H9 (cell line): Measurements from ENCODE around the gene GPC1. TPM values are rescaled to one million over a fixed set of nuclear protein-coding genes. Genes with fewer than 3 reads are reported as not detected.

Experiments
- DNase-seq: peaks from one replicate; pipeline ENCODE4 v3.0.0-alpha.2; 2017
- H2AFZ ChIP-seq: one replicate; pipeline ENCODE4 v1.6.1; 2013; ENCODE audit warnings: mild to moderate bottlenecking, low read length, control low read depth, moderate library complexity
- H2AK5ac ChIP-seq: 2 replicates; pipeline ENCODE4 v1.6.1; 2013; ENCODE audit warnings: low read length, control low read depth, mixed read lengths; ENCODE audit not compliant: insufficient read length
- H2BK120ac ChIP-seq: one replicate; pipeline ENCODE4 v1.6.1; 2013; ENCODE audit warnings: low read depth, mild to moderate bottlenecking, low read length, control low read depth, inconsistent platforms; ENCODE audit not compliant: poor library complexity, severe bottlenecking
- H2BK12ac ChIP-seq: 2 replicates; pipeline ENCODE4 v1.6.1; 2013; ENCODE audit warnings: low read length, control low read depth, mixed read lengths, low read depth; ENCODE audit not compliant: insufficient read length
- H2BK15ac ChIP-seq: 2 replicates; pipeline ENCODE4 v1.6.1; 2013; ENCODE audit warnings: low read depth, low read length, control low read depth
- H2BK20ac ChIP-seq: one replicate; pipeline ENCODE4 v1.6.1; 2013; ENCODE audit warnings: low read depth, mild to moderate bottlenecking, low read length, control low read depth, inconsistent platforms; ENCODE audit not compliant: poor library complexity, severe bottlenecking
- H2BK5ac ChIP-seq: 2 replicates; pipeline ENCODE4 v1.6.1; 2013; ENCODE audit warnings: low read length, control low read depth, mixed read lengths; ENCODE audit not compliant: insufficient read length
- H3K14ac ChIP-seq: 2 replicates; pipeline ENCODE4 v1.6.1; 2013; ENCODE audit warnings: low read length, control low read depth; ENCODE audit not compliant: insufficient read depth
- H3K18ac ChIP-seq: 2 replicates; pipeline ENCODE4 v1.6.1; 2013; ENCODE audit warnings: low read depth, mild to moderate bottlenecking, mixed read lengths, low read length, control low read depth; ENCODE audit not compliant: insufficient read length
- H3K23ac ChIP-seq: 2 replicates; pipeline ENCODE4 v1.6.1; 2013; ENCODE audit warnings: low read length, control low read depth, mixed read lengths, low read depth; ENCODE audit not compliant: insufficient read length
- H3K23me2 ChIP-seq: 2 replicates; pipeline ENCODE4 v1.6.1; 2013; ENCODE audit warnings: low read depth, mild to moderate bottlenecking, mixed read lengths, low read length, control low read depth; ENCODE audit not compliant: insufficient read length, poor library complexity, severe bottlenecking
- H3K27ac ChIP-seq: 2 replicates; pipeline ENCODE4 v1.5.1; 2013; ENCODE audit warnings: low read length, control low read depth, mixed read lengths, low read depth; ENCODE audit not compliant: insufficient read length
- H3K27me3 ChIP-seq: 2 replicates; pipeline ENCODE4 v1.6.1; 2013; ENCODE audit warnings: low read length, control low read depth, inconsistent platforms; ENCODE audit not compliant: insufficient read depth
- H3K4ac ChIP-seq: 2 replicates; pipeline ENCODE4 v1.6.1; 2013; ENCODE audit warnings: low read depth, mild to moderate bottlenecking, control low read depth, inconsistent platforms, low read length, moderate library complexity
- H3K4me1 ChIP-seq: 2 replicates; pipeline ENCODE4 v1.6.1; 2013; ENCODE audit warnings: low read length, control low read depth, inconsistent platforms; ENCODE audit not compliant: insufficient read depth
- H3K4me2 ChIP-seq: 2 replicates; pipeline ENCODE4 v1.6.1; 2013; ENCODE audit warnings: low read length, control low read depth, mixed read lengths; ENCODE audit not compliant: insufficient read length, insufficient read depth
- H3K56ac ChIP-seq: 2 replicates; pipeline ENCODE4 v1.6.1; 2013; ENCODE audit warnings: low read depth, mild to moderate bottlenecking, mixed read lengths, low read length, control low read depth; ENCODE audit not compliant: insufficient read length
- H3K79me1 ChIP-seq: 2 replicates; pipeline ENCODE4 v1.6.1; 2013; ENCODE audit warnings: low read depth, mild to moderate bottlenecking, moderate library complexity, low read length, control low read depth, inconsistent platforms; ENCODE audit not compliant: insufficient read depth, poor library complexity, severe bottlenecking
- H3K79me2 ChIP-seq: 2 replicates; pipeline ENCODE4 v1.6.1; 2013; ENCODE audit warnings: low read length, control low read depth, inconsistent platforms; ENCODE audit not compliant: insufficient read depth
- H3K9ac ChIP-seq: 2 replicates; pipeline ENCODE4 v1.6.1; 2013; ENCODE audit warnings: low read length, control low read depth, mixed read lengths; ENCODE audit not compliant: insufficient read length; ENCODE audit errors: extremely low read depth
- H3K9me3 ChIP-seq: one replicate; pipeline ENCODE4 v1.6.1; 2013; ENCODE audit warnings: low read depth, low read length, inconsistent platforms; ENCODE audit not compliant: control insufficient read depth
- H3T11ph ChIP-seq: one replicate; pipeline ENCODE4 v1.6.1; 2013; ENCODE audit warnings: mild to moderate bottlenecking, low read length, control low read depth, inconsistent platforms
- H4K20me1 ChIP-seq: one replicate; pipeline ENCODE4 v1.6.1; 2013; ENCODE audit not compliant: control insufficient read depth, insufficient read length, insufficient read depth
- H4K5ac ChIP-seq: 2 replicates; pipeline ENCODE4 v1.6.1; 2013; ENCODE audit warnings: low read depth, mild to moderate bottlenecking, mixed read lengths, low read length, control low read depth; ENCODE audit not compliant: insufficient read length
- H4K8ac ChIP-seq: replicated peaks from 2 replicates; pipeline ENCODE4 v1.6.1; 2013; ENCODE audit warnings: low read length, control low read depth, mixed read lengths, low read depth; ENCODE audit not compliant: insufficient read length
- H4K91ac ChIP-seq: 2 replicates; pipeline ENCODE4 v1.6.1; 2013; ENCODE audit warnings: low read depth, mild to moderate bottlenecking, moderate library complexity, mixed read lengths, low read length, control low read depth; ENCODE audit not compliant: insufficient read length
- H3K27ac Mint-ChIP-seq, 3 experiments: 2 replicates in 2 of 3; 3 replicates in 1 of 3; pipeline ENCODE4 v1.8.0; 2020 to 2021; ENCODE audit warnings: mixed read lengths in 3 of 3, mild to moderate bottlenecking in 1 of 3, moderate library complexity in 1 of 3
- H3K27me3 Mint-ChIP-seq: 2 replicates; pipeline ENCODE4 v1.8.0; 2021; ENCODE audit warnings: low read depth, mild to moderate bottlenecking, moderate library complexity, mixed read lengths
- H3K36me3 Mint-ChIP-seq, 3 experiments: 2 replicates in 2 of 3; 3 replicates in 1 of 3; pipeline ENCODE4 v1.8.0; 2020 to 2021; ENCODE audit warnings: low read depth in 3 of 3, mixed read lengths in 3 of 3; ENCODE audit not compliant: insufficient read depth in 1 of 3
- H3K4me1 Mint-ChIP-seq, 2 experiments: 2 replicates each; pipeline ENCODE4 v1.8.0; 2020; ENCODE audit warnings: mixed read lengths in 2 of 2
- H3K4me3 Mint-ChIP-seq, 2 experiments: 2 replicates in 1 of 2; 3 replicates in 1 of 2; pipeline ENCODE4 v1.8.0; 2020 to 2021; ENCODE audit warnings: mild to moderate bottlenecking in 2 of 2, mixed read lengths in 2 of 2, moderate library complexity in 1 of 2
- H3K9me3 Mint-ChIP-seq, 2 experiments: 2 replicates in 1 of 2; 3 replicates in 1 of 2; pipeline ENCODE4 v1.8.0; 2020; ENCODE audit warnings: mild to moderate bottlenecking in 2 of 2, mixed read lengths in 2 of 2, moderate library complexity in 1 of 2
- CTCF ChIP-seq: fragments of 200-600 bp; sonication (generic); conservative IDR thresholded peaks from 3 replicates; pipeline ENCODE4 v1.8.0; 2021; ENCODE audit warnings: antibody characterized with exemption, mild to moderate bottlenecking
- WGBS: extraction: QIAGEN DNeasy Blood & Tissue Kit; methylation state at CpG from one replicate; pipeline ENCODE4 v1.1.7; 2013; ENCODE audit warnings: missing lambda C conversion rate, low lambda C conversion rate, mixed read lengths; ENCODE audit not compliant: insufficient read length; ENCODE audit errors: extremely low coverage; 5-methylcytosine and 5-hydroxymethylcytosine counted together
- total RNA-seq: library from RNA; stranded (reverse); gene quantifications from 2 replicates; pipeline ENCODE4 v1.2.1, GENCODE V29; 2021

Gene GPC1
- total RNA-seq, 1 experiment from 2014 or later, result 39.4 TPM

- H3K23ac ChIP-seq, result no peak overlapping the region
- WGBS, result no CpG with 5 or more reads among the region's 21 CpGs
- no peak overlapping the region for H2AFZ ChIP-seq
- H2BK15ac ChIP-seq, result no peak overlapping the region
- H3K4me3 Mint-ChIP-seq, result no peak overlapping the region
- H3K4me1 ChIP-seq, result no peaks in the 10 kb centered on the region
- no peaks in the 10 kb centered on the region for H3K27me3 ChIP-seq
- no peak overlapping the region for H4K91ac ChIP-seq
- no peaks in the 10 kb centered on the region for H4K20me1 ChIP-seq
- no peak overlapping the region for H3K14ac ChIP-seq
- H3K36me3 Mint-ChIP-seq, result no peaks in the 10 kb centered on the region
- H3K4me2 ChIP-seq, result no peak overlapping the region
- H3K27ac ChIP-seq, result no peak overlapping the region
- H3K9me3 ChIP-seq, result no peaks in the 10 kb centered on the region
- peak; percentile 11 for DNase-seq
- no peaks in the 10 kb centered on the region; a peak in 1 of 5 replicates for H3K9me3 Mint-ChIP-seq
- H2BK5ac ChIP-seq, result no peak overlapping the region
- H2BK20ac ChIP-seq, result no peak overlapping the region
- peaks cover 0 to 2% of the 10 kb centered on the region in 2 experiments; a peak in 1 of 4 replicates for H3K4me1 Mint-ChIP-seq
- no peaks in the 10 kb centered on the region; the same call in 1 of the 2 replicates for H3K27me3 Mint-ChIP-seq
- H3K23me2 ChIP-seq, result no peaks in the 10 kb centered on the region
- H3K18ac ChIP-seq, result no peak overlapping the region
- H4K8ac ChIP-seq, result no peak overlapping the region
- no peak overlapping the region for H3K9ac ChIP-seq
- H4K5ac ChIP-seq, result no peak overlapping the region
- no peak overlapping the region for H2AK5ac ChIP-seq
- no peak overlapping the region for H3T11ph ChIP-seq
- H3K79me1 ChIP-seq, result no peaks in the 10 kb centered on the region
- H3K79me2 ChIP-seq, result no peaks in the 10 kb centered on the region
- no peak overlapping the region for H2BK120ac ChIP-seq
- no peak overlapping the region for H2BK12ac ChIP-seq
- H3K27ac Mint-ChIP-seq, result no peak overlapping the region
- H3K56ac ChIP-seq, result no peak overlapping the region
- no peak for TF ChIP-seq CTCF
- no peak overlapping the region for H3K4ac ChIP-seq
Observed at GRCh38 chr2:240410808-240411207, 24.7 kb upstream of the GPC1 start.
